ENCODE results near the gene CIT.

- TF ChIP-seq CTCF (IDR thresholded peaks at IDR 0.05): peak; percentile 87 to 96 (median 94)
- peak; percentile 92 to 97 for TF ChIP-seq POLR2A (IDR thresholded peaks at IDR 0.05)
Measured at GRCh38 chr12:119667577-119668323, 209.4 kb downstream of the CIT start, which contains the start of gene PRKAB1.

Data from Peyer's patch (tissue), 4 donors.